ENCODE data around the gene CD93.

- no peak for TF ChIP-seq CTCF (conservative IDR thresholded peaks at IDR 0.05; ENCODE audit: low read depth, low read length)
- TF ChIP-seq EZH2 (IDR thresholded peaks at IDR 0.05; ENCODE audit: low read length, unreplicated experiment), result no peak
Measured at GRCh38 chr20:23078351-23079015, 7.6 kb downstream of the CD93 start.
